Measurements from ENCODE around the gene FBXL13. TPM values are rescaled to one million over a fixed set of nuclear protein-coding genes. Genes with fewer than 3 reads are reported as not detected.
"Not testable (repeated sequence)": the region's sequence is repeated elsewhere in the genome, so short reads cannot be mapped to it uniquely, and the experiment has no call there.

The FBXL13 gene
- total and polyA plus RNA-seq, 4 donors, result 1.00 to 2.6 (median 1.4) TPM; not detected in 1

DNA sequence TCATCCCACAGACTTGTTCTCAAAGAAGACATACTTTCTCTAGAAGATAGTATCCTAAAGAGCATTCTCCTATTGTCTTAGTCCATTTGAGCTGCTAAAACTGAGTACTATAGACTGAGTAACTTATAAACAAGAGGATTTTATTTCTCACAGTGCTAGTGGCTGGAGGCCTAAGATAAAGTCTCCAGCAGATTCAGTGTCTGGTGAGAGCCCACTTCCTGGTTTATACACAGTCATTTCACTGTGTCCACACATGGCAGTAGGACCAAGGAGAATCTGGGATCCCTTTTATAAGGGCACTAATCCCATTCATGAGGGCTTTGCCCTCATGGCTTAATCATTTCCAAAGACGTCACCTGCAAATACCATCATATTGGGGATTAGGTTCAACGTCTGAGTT is 93.1 kb downstream of the FBXL13 start:
- intact Hi-C loops (cut with DNase I), result no loop called here
- 87 to 91% methylated on average over 2 of the region's 2 CpGs for WGBS, 2 donors
- H3K27ac ChIP-seq (ENCODE audit: low read depth in 1 of 2, low read length in 2 of 2), result no peak overlapping the region

DNA sequence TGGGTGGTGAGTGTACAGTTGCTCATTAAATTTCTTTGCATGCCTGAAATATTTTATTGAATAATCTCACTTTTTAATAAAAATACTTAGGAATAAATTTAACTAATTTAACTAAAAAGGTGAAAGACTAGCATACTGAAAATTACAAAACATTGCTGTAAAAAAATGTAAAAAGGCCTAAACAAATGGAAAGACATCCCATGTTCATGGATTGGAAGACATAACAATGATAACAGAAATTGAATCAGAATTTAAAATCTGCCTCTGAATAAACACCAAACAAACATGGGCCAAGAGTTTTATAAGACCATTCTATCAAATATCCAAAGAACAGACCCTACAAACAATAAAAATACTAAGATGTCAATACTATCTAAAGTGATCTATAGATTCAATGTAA is 94.9 kb downstream of the FBXL13 start:
- no peaks in the 10 kb centered on the region for H3K36me3 ChIP-seq (ENCODE audit: control insufficient read depth in 1 of 2, insufficient read depth in 2 of 2, low read length in 1 of 2)
- no peaks in the 10 kb centered on the region for H3K4me1 ChIP-seq (ENCODE audit: control insufficient read depth in 1 of 2, insufficient read depth in 2 of 2, low read length in 2 of 2)
- no peaks in the 10 kb centered on the region for H3K27me3 ChIP-seq (ENCODE audit: control insufficient read depth in 1 of 2, insufficient read depth in 2 of 2, low read length in 1 of 2)
- H3K27ac ChIP-seq (ENCODE audit: low read depth in 1 of 2, low read length in 2 of 2), result no peak overlapping the region
- no peaks in the 10 kb centered on the region for H3K9me3 ChIP-seq (ENCODE audit: control insufficient read depth, low read length)
- DNase-seq (no peak), ATAC-seq (ENCODE audit: low FRiP score) (no peak)
- H3K4me3 ChIP-seq (ENCODE audit: low read length in 2 of 2), result no peak overlapping the region
- intact Hi-C loops (cut with DNase I), result no loop called here

More for the DNA sequence above, 93.1 kb downstream of the FBXL13 start:
- H3K36me3 ChIP-seq (ENCODE audit: control insufficient read depth in 1 of 2, insufficient read depth in 2 of 2, low read length in 1 of 2), result no peaks in the 10 kb centered on the region
- H3K4me3 ChIP-seq (ENCODE audit: low read length in 2 of 2), result no peak overlapping the region
- no peaks in the 10 kb centered on the region for H3K27me3 ChIP-seq (ENCODE audit: control insufficient read depth in 1 of 2, insufficient read depth in 2 of 2, low read length in 1 of 2)
- DNase-seq (no peak), ATAC-seq (ENCODE audit: low FRiP score) (no peak)
- peaks cover 0 to 6% of the 10 kb centered on the region in 2 donors for H3K4me1 ChIP-seq (ENCODE audit: control insufficient read depth in 1 of 2, insufficient read depth in 2 of 2, low read length in 2 of 2)
- no peaks in the 10 kb centered on the region for H3K9me3 ChIP-seq (ENCODE audit: control insufficient read depth, low read length)

DNA sequence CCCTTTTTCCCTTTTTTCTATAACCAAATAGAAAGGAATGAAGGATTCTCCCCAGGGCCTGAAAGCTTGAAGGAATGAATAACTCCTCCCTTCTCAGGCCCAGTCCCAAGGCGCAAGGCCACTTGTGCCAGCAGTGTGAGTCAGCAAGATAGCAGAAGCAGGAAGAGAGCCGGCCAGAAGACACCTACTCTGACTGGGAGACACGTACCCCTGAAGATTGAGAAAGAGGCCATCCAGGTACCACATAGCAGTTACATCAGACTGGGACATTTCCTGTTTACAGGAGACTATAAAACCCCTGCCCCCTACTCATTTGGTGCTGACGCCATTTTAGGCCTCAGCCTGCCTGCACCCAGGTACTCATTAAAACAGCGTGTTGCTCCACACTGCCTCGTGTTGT is 96.3 kb downstream of the FBXL13 start:
- no peak for ATAC-seq (ENCODE audit: low FRiP score)
- DNase-seq, result peak; percentile 88 to 89
- intact Hi-C loops (cut with DNase I), result no loop called here
- no peaks in the 10 kb centered on the region for H3K9me3 ChIP-seq (ENCODE audit: control insufficient read depth, low read length)
- H3K27me3 ChIP-seq (ENCODE audit: control insufficient read depth in 1 of 2, insufficient read depth in 2 of 2, low read length in 1 of 2), result no peaks in the 10 kb centered on the region
- 26 to 35% methylated on average over 6 of the region's 6 CpGs for WGBS, 2 donors
- peak overlapping the region in 1 of 2 donors; percentile 69 for H3K27ac ChIP-seq (ENCODE audit: low read depth in 1 of 2, low read length in 2 of 2)
- H3K4me1 ChIP-seq (ENCODE audit: control insufficient read depth in 1 of 2, insufficient read depth in 2 of 2, low read length in 2 of 2), result no peaks in the 10 kb centered on the region
- H3K4me3 ChIP-seq (ENCODE audit: low read length in 2 of 2), result no peak overlapping the region
- no peaks in the 10 kb centered on the region for H3K36me3 ChIP-seq (ENCODE audit: control insufficient read depth in 1 of 2, insufficient read depth in 2 of 2, low read length in 1 of 2)

DNA sequence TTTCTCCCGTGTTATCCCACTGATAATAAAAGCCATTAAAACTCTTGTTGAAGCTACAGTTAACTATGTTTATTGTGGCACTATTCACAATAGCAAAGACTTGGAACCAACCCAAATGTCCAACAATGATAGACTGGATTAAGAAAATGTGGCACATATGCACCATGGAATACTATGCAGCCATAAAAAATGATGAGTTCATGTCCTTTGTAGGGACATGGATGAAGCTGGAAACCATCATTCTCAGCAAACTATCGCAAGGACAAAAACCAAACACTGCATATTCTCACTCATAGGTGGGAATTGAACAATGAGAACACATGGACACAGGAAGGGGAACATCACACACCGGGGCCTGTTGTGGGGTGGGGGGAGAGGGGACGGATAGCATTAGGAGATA is 97.0 kb downstream of the FBXL13 start:
- ATAC-seq (ENCODE audit: low FRiP score); H3K27ac ChIP-seq (ENCODE audit: low read depth in 1 of 2, low read length in 2 of 2); H3K4me1 ChIP-seq (ENCODE audit: control insufficient read depth in 1 of 2, insufficient read depth in 2 of 2, low read length in 2 of 2); H3K9me3 ChIP-seq (ENCODE audit: control insufficient read depth, low read length); H3K36me3 ChIP-seq (ENCODE audit: control insufficient read depth in 1 of 2, insufficient read depth in 2 of 2, low read length in 1 of 2); intact Hi-C loops (cut with DNase I); DNase-seq; H3K4me3 ChIP-seq (ENCODE audit: low read length in 2 of 2); H3K27me3 ChIP-seq (ENCODE audit: control insufficient read depth in 1 of 2, insufficient read depth in 2 of 2, low read length in 1 of 2): not testable (repeated sequence)
- WGBS, 2 donors, result 70 to 75% methylated on average over 3 of the region's 4 CpGs

DNA sequence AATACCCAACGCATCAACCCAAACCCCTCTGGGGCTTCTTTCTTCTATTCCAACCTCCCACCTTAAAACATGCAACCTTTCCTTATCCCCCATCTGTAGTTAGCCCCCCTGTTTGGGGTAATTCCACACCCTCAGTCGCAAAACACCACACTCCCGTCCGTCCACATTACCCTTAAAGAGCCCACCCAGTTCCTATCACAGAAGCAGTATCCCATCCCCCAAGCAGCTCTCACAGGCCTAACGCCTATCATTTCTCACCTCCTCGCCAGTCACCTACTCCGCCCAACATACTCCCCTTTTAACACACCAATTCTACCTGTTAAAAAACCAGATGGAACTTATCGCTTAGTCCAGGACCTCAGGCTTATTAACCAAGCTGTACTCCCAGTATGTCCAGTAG is 98.1 kb downstream of the FBXL13 start:
- H3K4me3 ChIP-seq (ENCODE audit: low read length in 2 of 2), result no peak overlapping the region
- no peak for ATAC-seq (ENCODE audit: low FRiP score)
- no peaks in the 10 kb centered on the region for H3K4me1 ChIP-seq (ENCODE audit: control insufficient read depth in 1 of 2, insufficient read depth in 2 of 2, low read length in 2 of 2)
- DNase-seq, result no peak
- no peak overlapping the region for H3K27ac ChIP-seq (ENCODE audit: low read depth in 1 of 2, low read length in 2 of 2)
- WGBS, 2 donors, result 93 to 97% methylated on average over 8 of the region's 8 CpGs
- no peaks in the 10 kb centered on the region for H3K36me3 ChIP-seq (ENCODE audit: control insufficient read depth in 1 of 2, insufficient read depth in 2 of 2, low read length in 1 of 2)
- no peaks in the 10 kb centered on the region for H3K9me3 ChIP-seq (ENCODE audit: control insufficient read depth, low read length)
- intact Hi-C loops (cut with DNase I), result no loop called here
- H3K27me3 ChIP-seq (ENCODE audit: control insufficient read depth in 1 of 2, insufficient read depth in 2 of 2, low read length in 1 of 2), result no peaks in the 10 kb centered on the region

DNA sequence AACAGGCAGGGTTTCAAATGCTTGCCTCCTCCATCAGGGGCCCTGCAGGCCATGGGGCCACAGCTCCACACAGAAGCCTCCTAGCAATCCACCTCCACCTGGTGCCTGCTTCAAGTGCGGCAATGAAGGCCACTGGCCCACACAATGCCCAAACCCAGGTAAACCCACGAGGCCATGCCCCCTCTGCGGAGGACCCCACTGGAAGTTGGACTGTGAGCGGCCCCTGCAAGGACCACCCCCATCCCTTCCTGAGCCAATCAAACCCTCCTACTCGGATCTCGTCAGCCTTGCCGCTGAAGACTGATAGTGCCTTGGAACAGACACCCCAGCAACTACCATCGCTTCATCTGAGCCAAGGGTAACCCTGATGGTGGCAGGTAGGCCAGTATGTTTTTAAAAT is 98.7 kb downstream of the FBXL13 start:
- Histone ChIP-seq H3K36me3 (ENCODE audit: control insufficient read depth in 1 of 2, insufficient read depth in 2 of 2, low read length in 1 of 2) (no peaks in the 10 kb centered on the region), H3K27me3 (ENCODE audit: control insufficient read depth in 1 of 2, insufficient read depth in 2 of 2, low read length in 1 of 2) (no peaks in the 10 kb centered on the region), H3K4me3 (ENCODE audit: low read length in 2 of 2) (no peak overlapping the region), H3K4me1 (ENCODE audit: control insufficient read depth in 1 of 2, insufficient read depth in 2 of 2, low read length in 2 of 2) (no peaks in the 10 kb centered on the region), H3K9me3 (ENCODE audit: control insufficient read depth, low read length) (no peaks in the 10 kb centered on the region), H3K27ac (ENCODE audit: low read depth in 1 of 2, low read length in 2 of 2) (no peak overlapping the region)
- DNase-seq, result no peak
- 84 to 85% methylated on average over 8 of the region's 8 CpGs for WGBS, 2 donors
- intact Hi-C loops (cut with DNase I), result no loop called here
- no peak for ATAC-seq (ENCODE audit: low FRiP score)

DNA sequence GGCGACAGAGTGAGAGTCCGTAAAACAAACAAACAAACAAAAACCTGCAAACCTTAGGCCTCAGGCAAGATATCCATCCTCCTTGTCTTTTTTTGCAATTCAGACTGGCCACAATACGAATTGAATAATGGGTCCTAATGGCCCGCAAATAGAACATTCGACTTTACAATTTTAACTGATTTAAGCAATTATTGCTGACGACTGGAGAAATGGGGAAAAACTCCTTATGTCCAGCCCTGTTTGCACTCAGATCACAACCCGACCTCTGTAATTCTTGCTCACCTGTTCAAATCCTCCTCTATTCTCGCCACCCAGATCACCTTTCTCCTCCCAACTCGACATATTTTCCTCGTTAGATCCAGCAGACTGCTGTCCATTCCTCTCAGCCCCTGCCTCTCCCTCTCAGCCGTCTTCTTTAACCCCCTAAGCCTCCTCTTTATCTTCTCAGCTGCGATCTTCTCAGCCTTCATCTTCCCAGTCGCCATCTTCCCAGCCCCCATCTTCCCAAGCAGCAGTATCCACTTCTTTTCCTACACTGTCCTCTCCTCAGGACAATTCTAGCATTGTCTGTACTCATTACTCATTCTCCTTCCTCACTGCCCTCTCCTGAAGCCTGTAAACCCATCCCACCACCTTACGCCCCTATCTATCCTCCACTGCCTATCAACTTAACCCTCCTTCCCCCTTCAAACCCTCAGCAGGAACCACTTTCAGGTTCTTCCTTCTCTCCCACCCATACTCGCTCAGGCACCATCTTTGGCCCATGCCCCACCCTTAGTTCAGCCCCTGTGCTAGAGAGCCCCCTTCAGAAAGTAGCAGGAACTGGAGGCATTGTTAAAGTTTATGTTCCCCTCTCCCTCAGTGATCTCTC is 100.0 kb downstream of the FBXL13 start:
- Histone ChIP-seq H3K4me1 (ENCODE audit: control insufficient read depth in 1 of 2, insufficient read depth in 2 of 2, low read length in 2 of 2) (no peaks in the 10 kb centered on the region), H3K9me3 (ENCODE audit: control insufficient read depth, low read length) (no peaks in the 10 kb centered on the region), H3K36me3 (ENCODE audit: control insufficient read depth in 1 of 2, insufficient read depth in 2 of 2, low read length in 1 of 2) (no peaks in the 10 kb centered on the region), H3K4me3 (ENCODE audit: low read length in 2 of 2) (no peak overlapping the region), H3K27me3 (ENCODE audit: control insufficient read depth in 1 of 2, insufficient read depth in 2 of 2, low read length in 1 of 2) (no peaks in the 10 kb centered on the region), H3K27ac (ENCODE audit: low read depth in 1 of 2, low read length in 2 of 2) (no peak overlapping the region)
- ATAC-seq (ENCODE audit: low FRiP score), result no peak
- DNase-seq, result no peak
- intact Hi-C loops (cut with DNase I), result no loop called here
- WGBS, 2 donors, result 92 to 95% methylated on average over 15 of the region's 15 CpGs

DNA sequence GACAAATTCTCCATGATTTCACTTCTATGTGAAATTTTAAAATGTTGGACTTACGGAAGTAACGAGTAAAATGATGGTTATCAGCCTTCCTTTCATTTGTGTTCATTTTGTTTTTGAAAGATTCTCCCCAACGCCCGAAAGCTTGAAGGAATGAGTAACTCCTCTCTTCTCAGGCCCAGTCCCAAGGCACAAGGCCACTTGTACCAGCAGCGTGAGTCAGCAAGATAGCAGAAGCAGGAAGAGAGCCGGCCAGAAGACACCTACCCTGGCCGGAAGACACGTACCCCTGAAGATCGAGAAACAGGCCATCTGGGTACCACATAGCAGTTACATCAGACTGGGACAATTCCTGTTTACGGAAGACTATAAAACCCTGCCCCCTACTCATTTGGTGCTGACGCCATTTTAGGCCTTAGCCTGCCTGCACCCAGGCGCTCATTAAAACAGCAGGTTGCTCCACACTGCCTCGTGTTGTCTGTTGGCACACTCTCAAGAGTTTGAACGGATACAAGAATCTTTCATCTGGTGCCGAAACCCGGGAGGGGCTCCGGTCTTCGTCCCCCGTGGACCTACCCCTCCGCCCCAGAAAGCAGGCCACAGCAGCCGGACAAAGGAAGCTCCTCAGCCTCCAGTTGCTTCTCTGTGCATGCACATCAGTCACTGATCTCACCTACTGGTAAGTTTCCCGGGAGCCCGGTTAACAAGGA is 101.3 kb downstream of the FBXL13 start:
- Histone ChIP-seq H3K36me3 (ENCODE audit: control insufficient read depth in 1 of 2, insufficient read depth in 2 of 2, low read length in 1 of 2) (no peaks in the 10 kb centered on the region), H3K9me3 (ENCODE audit: control insufficient read depth, low read length) (no peaks in the 10 kb centered on the region), H3K27ac (ENCODE audit: low read depth in 1 of 2, low read length in 2 of 2) (no peak overlapping the region), H3K4me3 (ENCODE audit: low read length in 2 of 2) (no peak overlapping the region), H3K27me3 (ENCODE audit: control insufficient read depth in 1 of 2, insufficient read depth in 2 of 2, low read length in 1 of 2) (no peaks in the 10 kb centered on the region), H3K4me1 (ENCODE audit: control insufficient read depth in 1 of 2, insufficient read depth in 2 of 2, low read length in 2 of 2) (no peaks in the 10 kb centered on the region)
- DNase-seq (peak in 1 of 2 donors; percentile 60), ATAC-seq (ENCODE audit: low FRiP score) (no peak)
- intact Hi-C loops (cut with DNase I), result no loop called here
- 84 to 85% methylated on average over 23 of the region's 23 CpGs for WGBS, 2 donors

DNA sequence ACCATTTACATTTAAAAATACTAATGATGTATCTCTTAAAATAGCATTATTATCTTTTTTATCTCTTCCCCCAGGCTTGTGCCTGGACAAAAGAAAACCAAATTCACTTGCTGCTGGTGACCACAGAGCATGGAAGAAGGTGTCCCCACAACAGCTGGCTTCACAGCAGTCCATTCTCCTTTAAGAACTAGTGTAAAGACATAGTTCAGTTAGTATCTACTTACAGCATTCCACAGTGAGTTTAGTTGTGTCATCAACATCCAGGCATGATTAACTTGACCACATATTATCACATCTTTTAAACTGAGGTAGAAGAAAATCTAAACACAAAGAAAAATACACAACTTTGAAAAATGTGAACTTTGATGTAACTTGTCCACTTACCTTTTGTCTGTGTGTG is 106.8 kb downstream of the FBXL13 start:
- H3K4me1 ChIP-seq (ENCODE audit: control insufficient read depth in 1 of 2, insufficient read depth in 2 of 2, low read length in 2 of 2), result peaks cover 1 to 4% of the 10 kb centered on the region in 2 donors
- ATAC-seq (ENCODE audit: low FRiP score) (no peak), DNase-seq (no peak)
- intact Hi-C loops (cut with DNase I), result no loop called here
- H3K9me3 ChIP-seq (ENCODE audit: control insufficient read depth, low read length), result no peaks in the 10 kb centered on the region
- H3K27me3 ChIP-seq (ENCODE audit: control insufficient read depth in 1 of 2, insufficient read depth in 2 of 2, low read length in 1 of 2), result no peaks in the 10 kb centered on the region
- H3K4me3 ChIP-seq (ENCODE audit: low read length in 2 of 2), result no peak overlapping the region
- no peak overlapping the region for H3K27ac ChIP-seq (ENCODE audit: low read depth in 1 of 2, low read length in 2 of 2)
- no peaks in the 10 kb centered on the region for H3K36me3 ChIP-seq (ENCODE audit: control insufficient read depth in 1 of 2, insufficient read depth in 2 of 2, low read length in 1 of 2)

All from aorta (tissue), 5 donors.